Gastroesophageal sphincter (tissue), 4 donors: Measurements from ENCODE around the gene SYT11. TPM values are rescaled to one million over a fixed set of nuclear protein-coding genes. Genes with fewer than 3 reads are reported as not detected.

Experiments used
- ATAC-seq: fragments of 150-250 bp; one replicate; pipeline ENCODE4 v1.9.1; 2016; ENCODE audit warnings: mild to moderate bottlenecking, moderate library complexity
- H3K27ac ChIP-seq, 4 donors: fragments of 200-600 bp; sonication (generic) in 3 of 4; 1 replicate in 3 of 4; 2 replicates in 1 of 4; pipeline ENCODE4 v1.5.1; 2016 to 2019
- H3K27me3 ChIP-seq: fragments of 200-600 bp; sonication (generic); one replicate; pipeline ENCODE4 v1.5.1; 2019
- H3K36me3 ChIP-seq, 2 donors: fragments of 200-600 bp; sonication (generic); one replicate each; pipeline ENCODE4 v1.5.1; 2019; ENCODE audit warnings: control low read depth in 1 of 2
- H3K4me1 ChIP-seq, 3 donors: fragments of 200-600 bp; sonication (generic); 1 replicate in 2 of 3; 2 replicates in 1 of 3; pipeline ENCODE4 v1.5.1; 2016 to 2019; ENCODE audit warnings: control low read depth in 2 of 3
- H3K4me3 ChIP-seq, 2 donors: fragments of 200-600 bp; sonication (generic); one replicate each; pipeline ENCODE4 v1.5.1; 2019; ENCODE audit warnings: mild to moderate bottlenecking in 1 of 2, moderate library complexity in 1 of 2
- H3K9me3 ChIP-seq, 3 donors: fragments of 200-600 bp; sonication (generic); one replicate each; pipeline ENCODE4 v1.5.1; 2017 to 2019; ENCODE audit warnings: control low read depth in 2 of 3
- CTCF ChIP-seq, 4 experiments: fragments of 200-600 bp in 2 of 4; fragments of 450-650 bp in 2 of 4; sonication (generic) in 1 of 4; IDR thresholded peaks; one replicate each; pipeline ENCODE4 v1.5.1; 2017 to 2019; ENCODE audit warnings: antibody characterized with exemption in 4 of 4, mild to moderate bottlenecking in 2 of 4, moderate library complexity in 2 of 4
- EP300 ChIP-seq: sonication (generic); formaldehyde crosslinking; IDR thresholded peaks from one replicate; pipeline ENCODE4 v1.6.1; 2017; ENCODE audit warnings: antibody characterized with exemption, mild to moderate bottlenecking
- POLR2A ChIP-seq, 2 donors: fragments of 450-650 bp; IDR thresholded peaks; one replicate each; pipeline ENCODE4 v1.6.1; 2017; ENCODE audit warnings: antibody characterized with exemption in 2 of 2, mild to moderate bottlenecking in 2 of 2, moderate library complexity in 1 of 2
- POLR2AphosphoS5 ChIP-seq: sonication (generic); formaldehyde crosslinking; IDR thresholded peaks from one replicate; pipeline ENCODE4 v1.6.1; 2017; ENCODE audit warnings: antibody characterized with exemption
- WGBS, 2 donors: methylation state at CpG; one replicate each; pipeline ENCODE4 v1.1.5; 2018; ENCODE audit warnings: low coverage in 1 of 2; 5-methylcytosine and 5-hydroxymethylcytosine counted together
- small RNA-seq, 4 donors: library from RNA; depleted of rRNA; stranded (forward); fragments of <200 nt; gene quantifications; one replicate each; pipeline ENCODE3, GENCODE V24; 2016
- total RNA-seq, 4 donors: library from RNA; depleted of rRNA; stranded (reverse); fragments of >200 nt; gene quantifications; one replicate each; pipeline ENCODE4 v1.1.0, GENCODE V29; 2016

SYT11 gene
- total RNA-seq, 4 donors from 2014 or later, result 10.4 to 25.7 (median 19.7) TPM

DNA sequence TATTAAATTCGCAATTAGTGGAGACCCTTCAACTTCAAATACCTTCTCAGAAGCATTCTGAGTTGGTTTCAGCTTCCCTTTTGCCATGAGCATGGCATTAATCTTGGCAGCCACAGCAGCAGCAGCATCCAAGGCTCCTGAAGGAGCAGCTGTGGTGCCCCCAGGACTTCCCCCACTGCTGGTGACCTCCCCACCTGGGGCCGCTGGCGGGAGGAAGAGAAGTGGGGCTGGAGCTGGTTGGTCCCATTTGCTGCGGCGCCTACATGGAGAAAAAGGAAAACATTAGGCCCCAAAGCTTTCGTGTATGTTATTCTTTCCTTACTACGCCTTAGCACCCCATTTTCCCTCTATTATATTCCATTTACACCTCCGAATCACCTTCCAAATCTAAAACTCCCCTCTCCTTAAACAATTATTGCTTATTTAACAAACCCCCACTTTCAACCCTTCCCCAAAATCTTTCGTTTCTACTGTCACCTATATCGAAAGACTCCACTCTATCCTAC, 74.3 kb downstream of the SYT11 start:
- Histone ChIP-seq H3K9me3 (no peaks in the 10 kb centered on the region), H3K4me3 (peak overlapping the region; percentile 59 to 100), H3K27ac (peak overlapping the region; percentile 83 to 96 (median 92)), H3K4me1 (peaks cover 11 to 68% (median 36%) of the 10 kb centered on the region in 3 donors), H3K36me3 (peaks cover 0 to 44% of the 10 kb centered on the region in 2 donors), H3K27me3 (no peaks in the 10 kb centered on the region)
- TF ChIP-seq POLR2AphosphoS5 (no peak), CTCF (IDR thresholded peaks at IDR 0.05) (no peak), POLR2A (IDR thresholded peaks at IDR 0.05) (no peak), EP300 (no peak)
- no peak for ATAC-seq
- WGBS, 2 donors, result 3 to 10% methylated on average over 7 to 10 of the region's 10 CpGs

GRCh38 chr1:155934097-155934935, 74.9 kb downstream of the SYT11 start, which contains the start of gene KHDC4:
KHDC4 (minus strand) TSS chr1:155934413; CDS start chr1:155934373, 40 bp downstream.
- Histone ChIP-seq H3K4me1 (peaks cover 11 to 69% (median 38%) of the 10 kb centered on the region in 3 donors), H3K9me3 (no peaks in the 10 kb centered on the region), H3K4me3 (peak within 1 kb of the TSS; percentile 59 to 100), H3K27me3 (no peaks in the 10 kb centered on the region), H3K27ac (peak within 1 kb of the TSS; percentile 83 to 96 (median 92)), H3K36me3 (peaks cover 0 to 37% of the 10 kb centered on the region in 2 donors)
- ATAC-seq, result peak; percentile 98
- TF ChIP-seq POLR2A (IDR thresholded peaks at IDR 0.05) (peak; percentile 96), CTCF (IDR thresholded peaks at IDR 0.05) (peak in 2 of 4 experiments; percentile 4 to 52), POLR2AphosphoS5 (peak; percentile 100), EP300 (no peak)
- WGBS, 2 donors, result 0 to 1% methylated on average over 47 to 50 of the region's 50 CpGs

Small RNA genes within 50 kb of the gene (small RNA-seq; reads per million reads assigned to genes)
- gene RF00015 (0 reads per million in 4 donors), gene SCARNA4 (0 reads per million in 4 donors), gene SNORA80E (59.7 to 111 (median 94.4) reads per million in 4 donors)

Other genes with a start within 250 kb of the SYT11 start
- gene MSTO1, start 249.3 kb upstream of the SYT11 start, total RNA-seq, result 10 to 100 TPM in 1 of 4 donors, 1 to 10 TPM in 3; 7.6 to 13.2 (median 8.4) TPM
- 100 to 1,000 TPM in 3 of 4 donors, 10 to 100 TPM in 1; 77.4 to 181 (median 152) TPM for gene YY1AP1, start 170.8 kb upstream of the SYT11 start, total RNA-seq
- gene DAP3, start 170.5 kb upstream of the SYT11 start, total RNA-seq, result 100 to 1,000 TPM in 3 of 4 donors, 10 to 100 TPM in 1; 81.4 to 115 (median 107) TPM
- 10 to 100 TPM; 16.6 to 55.1 (median 35.9) TPM for gene GON4L, start 2.4 kb upstream of the SYT11 start, total RNA-seq
- 10 to 100 TPM; 25.0 to 37.1 (median 30.0) TPM for gene RIT1, start 51.8 kb downstream of the SYT11 start, total RNA-seq
- 10 to 100 TPM; 20.4 to 57.4 (median 34.6) TPM for gene KHDC4, start 74.8 kb downstream of the SYT11 start, total RNA-seq
- under 1 TPM in 1 of 4 donors, not detected in 3; 0.27 TPM for gene RXFP4, start 82.1 kb downstream of the SYT11 start, total RNA-seq
- 10 to 100 TPM; 69.7 to 94.0 (median 82.6) TPM for gene ARHGEF2, start 119.0 kb downstream of the SYT11 start, total RNA-seq
- 100 to 1,000 TPM; 103 to 157 (median 146) TPM for gene SSR2, start 161.4 kb downstream of the SYT11 start, total RNA-seq
- 10 to 100 TPM; 19.6 to 29.6 (median 24.8) TPM for gene UBQLN4, start 194.2 kb downstream of the SYT11 start, total RNA-seq
- gene LAMTOR2, start 195.2 kb downstream of the SYT11 start, total RNA-seq, result 10 to 100 TPM; 66.8 to 79.3 (median 73.1) TPM
- gene RAB25, start 201.6 kb downstream of the SYT11 start, total RNA-seq, result 10 to 100 TPM in 1 of 4 donors, not detected in 3; 22.1 TPM
- gene MEX3A, start 222.9 kb downstream of the SYT11 start, total RNA-seq, result under 1 TPM; under 0.01 to 0.78 (median 0.52) TPM